Mucosa of stomach (tissue), 1 donor: Measurements from ENCODE around the gene TTLL11.

Source experiments
- H3K27me3 ChIP-seq: one replicate; pipeline ENCODE4 v1.7.0; 2013; ENCODE audit warnings: mild to moderate bottlenecking, low read length; ENCODE audit not compliant: control insufficient read depth, insufficient read depth
- H3K36me3 ChIP-seq: one replicate; pipeline ENCODE4 v1.7.0; 2013; ENCODE audit warnings: low read length; ENCODE audit not compliant: control insufficient read depth, insufficient read depth
- H3K4me1 ChIP-seq: one replicate; pipeline ENCODE4 v1.7.0; 2013; ENCODE audit warnings: mild to moderate bottlenecking, low read length; ENCODE audit not compliant: control insufficient read depth, insufficient read depth
- H3K4me3 ChIP-seq: one replicate; pipeline ENCODE4 v1.7.0; 2013; ENCODE audit warnings: low read length
- H3K9ac ChIP-seq: one replicate; pipeline ENCODE4 v1.7.0; 2013; ENCODE audit warnings: mild to moderate bottlenecking, low read length, moderate library complexity
- H3K9me3 ChIP-seq: one replicate; pipeline ENCODE4 v1.7.0; 2013; ENCODE audit warnings: mild to moderate bottlenecking, low read length, moderate library complexity; ENCODE audit not compliant: control insufficient read depth
- donor health status: Pancreatic carcinoma.

TTLL11 gene

DNA sequence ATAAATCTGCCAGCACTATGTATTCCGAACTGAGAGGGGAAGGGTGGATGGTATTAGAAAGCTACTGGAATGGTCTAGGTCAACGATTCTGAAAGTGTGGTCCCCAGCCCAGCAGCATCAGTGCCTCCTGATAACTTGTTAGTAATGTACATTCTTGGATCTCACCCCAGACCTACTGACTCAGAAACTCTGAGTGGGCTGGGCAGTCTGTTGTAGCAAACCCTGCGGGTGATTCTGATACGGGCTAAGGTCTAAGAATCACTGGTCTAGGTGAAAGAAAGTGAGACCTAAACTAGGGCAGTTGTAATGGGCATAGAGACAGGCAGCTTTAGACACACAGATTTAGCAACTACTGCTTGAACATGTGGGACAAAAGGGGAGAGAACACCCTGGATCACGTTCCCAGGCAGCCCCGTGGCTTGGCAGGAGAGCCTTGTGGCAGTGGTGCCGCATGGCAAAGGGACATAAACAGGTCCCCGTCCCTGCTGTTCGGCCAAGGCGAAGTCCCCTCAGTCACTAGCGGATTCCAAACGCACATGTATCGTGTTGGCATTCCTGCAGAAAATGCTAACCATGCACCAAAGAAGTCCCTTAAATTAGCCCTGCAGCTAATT lies 216.3 kb downstream of the TTLL11 start:
- no peak overlapping the region for H3K9ac ChIP-seq
- H3K4me3 ChIP-seq: no peak overlapping the region
- H3K9me3 ChIP-seq: no peaks in the 10 kb centered on the region
- no peaks in the 10 kb centered on the region for H3K27me3 ChIP-seq
- no peaks in the 10 kb centered on the region for H3K4me1 ChIP-seq
- H3K36me3 ChIP-seq: no peaks in the 10 kb centered on the region

DNA sequence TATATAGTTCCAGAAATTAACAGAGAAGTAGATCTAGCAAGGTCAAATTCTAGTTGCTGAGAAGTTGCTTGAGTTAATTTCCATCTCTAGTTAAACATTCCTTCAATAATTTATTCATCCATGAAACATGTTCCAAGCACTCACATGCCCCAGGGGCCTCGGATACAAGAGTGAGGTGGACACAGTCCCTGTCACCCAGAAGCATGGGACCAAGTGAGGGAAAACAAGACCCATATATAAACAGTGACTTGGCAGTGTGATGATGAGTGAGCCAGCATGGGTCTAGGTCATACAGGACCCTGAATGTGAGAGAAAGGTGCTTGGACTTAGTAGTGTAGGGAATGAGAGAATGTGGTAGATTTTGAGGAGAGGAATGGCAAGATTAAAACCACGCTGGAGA lies 216.9 kb downstream of the TTLL11 start:
- Histone ChIP-seq H3K9ac (no peak overlapping the region), H3K27me3 (no peaks in the 10 kb centered on the region), H3K9me3 (no peaks in the 10 kb centered on the region), H3K4me3 (no peak overlapping the region), H3K4me1 (no peaks in the 10 kb centered on the region), H3K36me3 (no peaks in the 10 kb centered on the region)

DNA sequence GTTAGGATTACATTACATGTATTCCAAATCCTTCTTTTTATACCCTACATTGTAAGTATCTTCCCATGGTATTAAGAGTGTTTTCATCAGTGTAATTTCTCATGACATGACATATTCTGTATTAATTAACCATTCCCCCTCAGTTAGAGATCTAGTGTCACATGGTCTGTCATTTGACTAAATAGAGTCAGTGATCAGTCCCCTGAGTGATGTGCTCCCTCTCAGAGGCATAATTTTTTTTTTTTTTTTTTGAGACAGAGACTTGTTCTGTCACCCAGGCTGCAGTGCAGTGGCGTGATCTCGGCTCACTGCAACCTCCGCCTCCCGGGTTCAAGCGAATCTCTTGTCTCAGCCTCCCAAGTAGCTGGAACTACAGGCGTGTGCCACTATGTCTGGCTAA lies 218.6 kb downstream of the TTLL11 start:
- Histone ChIP-seq H3K4me1 (no peaks in the 10 kb centered on the region), H3K9me3 (no peaks in the 10 kb centered on the region), H3K4me3 (no peak overlapping the region), H3K9ac (no peak overlapping the region), H3K27me3 (no peaks in the 10 kb centered on the region), H3K36me3 (no peaks in the 10 kb centered on the region)

DNA sequence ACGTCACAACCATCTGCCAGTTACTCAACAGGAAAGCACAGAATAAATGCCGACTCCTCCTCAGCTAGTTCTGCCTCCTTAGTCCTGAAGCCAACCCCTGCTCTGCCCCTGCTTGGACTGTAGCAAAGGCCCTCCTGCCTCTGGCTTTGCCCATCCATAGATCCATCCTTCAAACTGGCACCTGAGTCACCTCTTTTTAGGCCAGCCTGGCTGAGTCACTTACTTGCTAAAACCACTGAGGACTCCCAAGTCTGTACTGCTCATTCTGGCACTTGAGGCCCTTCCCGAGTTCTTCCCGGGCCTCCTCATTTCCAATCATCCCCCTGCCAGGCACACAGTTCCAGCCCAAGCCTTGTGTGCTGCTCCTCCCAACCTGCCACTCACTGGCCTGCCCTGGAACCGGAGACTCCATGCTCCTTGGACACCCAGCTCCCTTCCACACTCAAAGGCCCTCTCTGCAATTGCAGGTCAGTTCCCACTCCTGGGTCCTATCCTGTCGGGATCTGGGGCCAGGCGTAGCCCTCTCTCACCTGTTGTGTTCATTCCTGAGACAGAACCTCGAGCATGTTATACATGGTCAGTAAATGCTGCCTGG lies 221.6 kb downstream of the TTLL11 start:
- no peak overlapping the region for H3K4me3 ChIP-seq
- H3K9me3 ChIP-seq: no peaks in the 10 kb centered on the region
- H3K9ac ChIP-seq: no peak overlapping the region
- H3K36me3 ChIP-seq: no peaks in the 10 kb centered on the region
- H3K4me1 ChIP-seq: no peaks in the 10 kb centered on the region
- H3K27me3 ChIP-seq: no peaks in the 10 kb centered on the region

DNA sequence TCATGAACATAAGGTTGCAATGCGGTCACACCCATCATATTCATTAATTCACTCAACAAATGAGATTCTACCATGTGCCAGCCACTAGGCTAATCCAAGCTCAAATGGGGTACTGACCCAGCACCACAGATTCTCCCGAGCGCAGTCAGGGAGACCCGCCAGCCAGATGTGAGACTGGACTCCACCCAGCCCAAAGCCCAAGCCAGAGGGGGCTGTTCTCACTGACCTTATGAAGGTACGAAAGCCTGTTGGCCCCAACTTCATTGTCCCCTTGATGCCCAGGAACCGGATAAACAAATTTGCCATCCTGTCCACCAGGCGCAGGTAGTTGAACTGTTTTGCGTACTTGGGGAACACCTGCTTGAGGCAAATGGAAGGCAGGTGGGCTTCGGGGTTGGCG lies 222.8 kb downstream of the TTLL11 start:
- Histone ChIP-seq H3K36me3 (no peaks in the 10 kb centered on the region), H3K4me1 (no peaks in the 10 kb centered on the region), H3K4me3 (no peak overlapping the region), H3K9me3 (no peaks in the 10 kb centered on the region), H3K9ac (no peak overlapping the region), H3K27me3 (no peaks in the 10 kb centered on the region)

DNA sequence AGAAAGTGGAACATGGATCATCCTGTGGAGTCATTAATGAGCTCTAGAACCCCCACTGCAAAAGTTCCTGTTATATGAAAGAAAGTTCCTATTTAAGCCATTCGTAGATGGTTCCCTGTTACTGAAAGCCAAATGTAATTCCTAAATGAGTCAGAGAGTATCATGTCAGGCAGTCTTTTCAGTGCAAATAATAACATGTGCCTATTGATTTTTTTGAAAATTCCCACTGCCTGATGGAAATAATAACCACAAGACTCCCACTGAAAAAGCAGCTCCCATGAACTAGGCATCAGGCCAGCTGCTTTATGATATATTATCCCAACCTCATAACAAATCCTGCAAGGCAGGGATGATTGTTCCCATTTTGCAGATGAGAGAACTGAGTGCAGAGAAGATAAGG lies 224.5 kb downstream of the TTLL11 start:
- no peaks in the 10 kb centered on the region for H3K9me3 ChIP-seq

DNA sequence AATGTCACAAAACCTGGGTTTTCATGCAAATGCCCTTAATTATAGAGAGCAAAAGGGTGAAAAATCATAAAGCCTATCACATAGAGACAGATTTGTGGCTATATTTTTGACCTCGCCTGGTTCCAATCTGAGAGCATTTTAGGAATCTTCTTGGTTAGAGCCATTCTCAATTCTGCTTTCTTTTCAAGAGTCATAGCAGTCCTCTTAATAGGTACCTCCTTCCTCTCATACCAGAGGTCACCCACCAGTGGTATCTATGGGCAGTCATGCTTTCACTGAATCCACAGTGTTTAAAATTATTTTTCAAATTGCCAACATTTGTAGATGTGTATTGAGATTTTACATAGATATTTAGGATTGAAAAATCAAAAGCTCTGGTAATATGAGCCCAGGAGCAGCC lies 226.2 kb downstream of the TTLL11 start:
- H3K9me3 ChIP-seq: no peaks in the 10 kb centered on the region
- H3K4me3 ChIP-seq: no peak overlapping the region
- no peak overlapping the region for H3K9ac ChIP-seq
- no peaks in the 10 kb centered on the region for H3K27me3 ChIP-seq
- H3K36me3 ChIP-seq: no peaks in the 10 kb centered on the region
- no peaks in the 10 kb centered on the region for H3K4me1 ChIP-seq

More for the DNA sequence above, 224.5 kb downstream of the TTLL11 start:
- Histone ChIP-seq H3K27me3 (no peaks in the 10 kb centered on the region), H3K9ac (no peak overlapping the region), H3K36me3 (no peaks in the 10 kb centered on the region), H3K4me3 (no peak overlapping the region), H3K4me1 (no peaks in the 10 kb centered on the region)

DNA sequence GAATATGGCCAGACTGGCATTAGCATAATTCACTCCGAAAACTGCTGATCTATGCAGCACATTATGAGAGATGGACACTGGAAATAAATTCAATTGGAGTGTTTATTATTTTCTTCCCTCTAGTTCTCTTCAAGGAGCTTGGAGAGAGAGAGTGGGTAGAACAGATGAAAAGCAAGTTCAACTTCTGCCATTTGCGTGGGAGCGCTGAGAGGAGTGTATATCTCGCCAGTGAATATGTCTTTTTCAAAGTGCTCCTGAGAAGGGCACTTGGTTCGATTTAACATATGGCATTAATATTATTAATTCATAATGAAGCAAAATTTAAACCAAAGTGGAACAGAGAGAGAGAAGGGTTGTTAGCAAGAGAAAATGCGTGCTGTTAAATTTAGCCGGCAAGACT lies 227.2 kb downstream of the TTLL11 start:
- Histone ChIP-seq H3K4me3 (no peak overlapping the region), H3K9me3 (no peaks in the 10 kb centered on the region), H3K27me3 (no peaks in the 10 kb centered on the region), H3K36me3 (no peaks in the 10 kb centered on the region), H3K9ac (no peak overlapping the region), H3K4me1 (no peaks in the 10 kb centered on the region)

DNA sequence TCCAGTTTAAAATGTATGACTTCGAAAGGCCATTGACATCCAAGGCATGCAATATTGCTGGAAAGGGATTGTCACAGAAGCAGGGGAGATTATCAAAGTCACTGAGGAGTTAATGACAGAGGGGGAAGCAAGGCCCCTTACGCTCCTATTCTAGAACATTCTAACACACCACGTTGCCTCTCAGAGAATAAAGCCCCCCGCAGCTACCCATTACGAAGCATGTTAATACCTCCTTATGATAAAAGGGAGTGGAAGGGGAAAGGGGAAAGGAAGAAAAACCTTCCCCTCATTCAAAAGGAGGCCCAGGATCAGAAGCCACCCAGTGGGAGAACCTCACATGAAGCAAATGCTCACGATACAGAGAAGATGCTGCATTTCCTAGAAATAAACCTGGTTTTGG lies 228.0 kb downstream of the TTLL11 start:
- H3K4me1 ChIP-seq: no peaks in the 10 kb centered on the region
- H3K4me3 ChIP-seq: no peak overlapping the region
- H3K27me3 ChIP-seq: no peaks in the 10 kb centered on the region
- no peak overlapping the region for H3K9ac ChIP-seq
- no peaks in the 10 kb centered on the region for H3K36me3 ChIP-seq
- no peaks in the 10 kb centered on the region for H3K9me3 ChIP-seq

DNA sequence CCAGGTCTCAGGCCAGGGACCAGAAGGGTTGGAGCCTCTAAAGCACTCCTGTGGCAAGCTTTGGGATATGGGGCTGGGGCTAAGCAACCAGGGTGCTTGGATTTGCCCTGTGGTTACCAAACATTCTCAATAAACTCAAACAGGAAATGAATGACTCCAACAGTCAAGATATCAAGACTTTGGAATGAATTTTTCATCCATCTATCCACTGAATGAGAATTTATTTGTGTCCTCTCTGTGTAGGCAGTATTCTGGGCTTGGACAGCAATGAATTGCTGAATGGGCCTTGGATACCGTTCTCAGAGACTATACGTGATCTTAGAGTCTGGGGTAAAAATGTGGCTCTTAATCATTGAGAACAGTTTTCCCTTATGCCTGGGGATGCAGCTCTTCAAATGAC lies 229.2 kb downstream of the TTLL11 start:
- Histone ChIP-seq H3K9ac (no peak overlapping the region), H3K4me1 (no peaks in the 10 kb centered on the region), H3K4me3 (no peak overlapping the region), H3K36me3 (no peaks in the 10 kb centered on the region), H3K9me3 (no peaks in the 10 kb centered on the region), H3K27me3 (no peaks in the 10 kb centered on the region)

DNA sequence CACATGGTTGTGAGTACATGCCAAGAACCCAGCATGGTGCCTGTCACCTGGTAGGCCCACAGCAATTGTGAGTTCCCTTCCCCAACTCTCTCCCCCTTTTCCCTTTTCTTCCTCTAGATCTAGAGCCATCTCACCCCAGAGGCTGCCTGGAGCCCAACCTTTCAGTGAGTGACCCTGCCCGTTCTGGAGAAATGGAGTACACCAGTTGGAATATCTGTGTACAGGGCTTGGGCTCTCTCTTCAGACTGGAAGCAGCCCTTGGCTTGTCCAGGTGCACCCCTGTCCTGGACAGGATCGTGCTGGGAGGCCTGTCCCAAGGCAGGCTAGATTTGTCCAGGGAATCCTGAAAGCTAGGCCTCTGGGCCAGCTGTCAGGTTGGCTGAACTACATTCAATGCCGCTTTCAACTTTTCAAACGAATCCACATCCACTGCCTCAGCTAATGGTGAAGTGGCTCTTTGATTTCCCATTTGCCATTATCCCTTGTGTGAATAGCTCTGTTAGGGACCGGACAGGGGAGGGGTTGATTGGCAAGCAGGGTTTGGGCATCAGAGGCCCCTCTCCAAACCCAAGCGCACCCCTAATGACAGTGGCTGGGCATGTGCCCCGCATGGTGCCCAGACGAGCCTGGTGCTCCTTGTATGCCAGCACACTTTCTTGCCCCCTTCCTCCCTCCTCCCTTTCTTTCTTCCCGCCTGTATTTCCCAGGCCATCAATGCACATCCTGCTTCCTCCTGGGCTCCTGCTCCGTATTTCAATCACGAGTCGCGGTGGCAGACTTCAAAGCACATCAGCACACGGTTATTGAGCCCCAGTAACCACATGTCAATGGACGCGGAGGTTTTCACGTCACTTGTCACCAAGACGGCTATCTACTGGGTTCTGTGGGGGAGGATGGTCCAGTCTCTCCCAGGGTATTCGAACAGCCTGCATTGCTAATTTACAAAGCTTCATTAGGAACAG lies 230.5 kb downstream of the TTLL11 start:
- no peaks in the 10 kb centered on the region for H3K9me3 ChIP-seq
- no peaks in the 10 kb centered on the region for H3K27me3 ChIP-seq
- no peak overlapping the region for H3K9ac ChIP-seq
- H3K36me3 ChIP-seq: no peaks in the 10 kb centered on the region
- H3K4me1 ChIP-seq: no peaks in the 10 kb centered on the region
- H3K4me3 ChIP-seq: no peak overlapping the region

DNA sequence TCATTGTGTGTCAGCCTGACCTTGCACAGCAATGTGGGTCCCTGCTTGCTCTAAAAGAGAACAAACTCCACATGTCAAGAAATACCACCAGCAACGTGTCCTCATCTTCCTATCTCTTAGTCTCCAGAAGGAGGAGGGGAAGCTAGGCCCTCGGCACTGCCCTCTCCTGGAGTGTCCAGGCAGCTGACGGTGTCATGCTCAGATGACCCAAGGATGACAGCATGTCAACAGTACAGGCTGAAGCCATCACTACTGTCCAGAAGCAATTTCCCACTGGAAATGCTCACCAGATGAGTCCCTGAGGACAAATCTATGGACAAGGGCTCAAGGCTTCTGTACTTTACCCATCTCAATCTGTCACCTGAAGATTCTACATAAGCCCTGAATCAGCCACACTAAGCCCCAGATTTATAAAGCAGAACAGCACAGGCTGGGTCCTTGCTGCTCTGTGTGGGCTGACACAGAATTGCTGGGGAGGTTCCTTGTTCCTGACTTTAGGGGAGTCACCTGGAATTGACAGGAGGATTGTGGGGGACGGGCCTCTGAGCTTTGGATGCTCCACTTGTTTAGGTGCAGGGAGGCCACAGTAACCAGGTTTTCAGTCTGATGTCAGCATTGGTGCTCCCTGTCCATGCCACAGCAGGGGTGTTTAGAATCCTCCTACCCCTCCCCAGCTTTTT lies 231.5 kb downstream of the TTLL11 start:
- no peaks in the 10 kb centered on the region for H3K4me1 ChIP-seq
- no peak overlapping the region for H3K4me3 ChIP-seq
- no peak overlapping the region for H3K9ac ChIP-seq
- H3K9me3 ChIP-seq: no peaks in the 10 kb centered on the region
- no peaks in the 10 kb centered on the region for H3K36me3 ChIP-seq
- H3K27me3 ChIP-seq: no peaks in the 10 kb centered on the region
